ENCODE results near the gene PTPN20.

The PTPN20 gene

GRCh38 chr10:47033081-47033480 is 121.9 kb downstream of the PTPN20 start:
- no peak overlapping the region for H3K4me2 ChIP-seq (ENCODE audit: low read length)
- H3K4me1 ChIP-seq (ENCODE audit: insufficient read depth, low read length, severe bottlenecking): no peaks in the 10 kb centered on the region
- TF ChIP-seq EZH2 (IDR thresholded peaks at IDR 0.05; ENCODE audit: borderline replicate concordance, low read length) (no peak), CTCF (IDR thresholded peaks at IDR 0.05; ENCODE audit: low read length) (no peak)
- H3K9ac ChIP-seq (ENCODE audit: low read length): no peak overlapping the region
- H3K9me3 ChIP-seq (ENCODE audit: low read length): no peaks in the 10 kb centered on the region
- no peaks in the 10 kb centered on the region for H3K27me3 ChIP-seq (ENCODE audit: insufficient read depth, low read length)
- H3K79me2 ChIP-seq (ENCODE audit: insufficient read depth, low read length): no peaks in the 10 kb centered on the region
- H4K20me1 ChIP-seq (ENCODE audit: insufficient read depth, low read length): no peaks in the 10 kb centered on the region
- H3K27ac ChIP-seq (ENCODE audit: low read depth, low read length, poor library complexity, severe bottlenecking): no peak overlapping the region
- H2AFZ ChIP-seq (ENCODE audit: low read length): no peak overlapping the region
- H3K36me3 ChIP-seq (ENCODE audit: insufficient read depth, low read length): no peaks in the 10 kb centered on the region
- no peak overlapping the region for H3K4me3 ChIP-seq (ENCODE audit: low read depth, low read length, poor library complexity, severe bottlenecking)
- H3F3A ChIP-seq (ENCODE audit: insufficient read depth, low read length): no peaks in the 10 kb centered on the region
- no peaks in the 10 kb centered on the region for H3K9me2 ChIP-seq (ENCODE audit: low read depth, low read length)

GRCh38 chr10:47033541-47034270 is 122.5 kb downstream of the PTPN20 start:
- no peaks in the 10 kb centered on the region for H3K79me2 ChIP-seq (ENCODE audit: insufficient read depth, low read length)
- H3K9me2 ChIP-seq (ENCODE audit: low read depth, low read length): no peaks in the 10 kb centered on the region
- H3K4me3 ChIP-seq (ENCODE audit: low read depth, low read length, poor library complexity, severe bottlenecking): no peak overlapping the region
- TF ChIP-seq CTCF (IDR thresholded peaks at IDR 0.05; ENCODE audit: low read length): no peak
- TF ChIP-seq EZH2 (IDR thresholded peaks at IDR 0.05; ENCODE audit: borderline replicate concordance, low read length): no peak
- no peaks in the 10 kb centered on the region for H4K20me1 ChIP-seq (ENCODE audit: insufficient read depth, low read length)
- H3K4me1 ChIP-seq (ENCODE audit: insufficient read depth, low read length, severe bottlenecking): no peaks in the 10 kb centered on the region
- no peaks in the 10 kb centered on the region for H3K9me3 ChIP-seq (ENCODE audit: low read length)
- no peak overlapping the region for H3K27ac ChIP-seq (ENCODE audit: low read depth, low read length, poor library complexity, severe bottlenecking)
- H3K4me2 ChIP-seq (ENCODE audit: low read length): no peak overlapping the region
- H3F3A ChIP-seq (ENCODE audit: insufficient read depth, low read length): no peaks in the 10 kb centered on the region
- no peak overlapping the region for H2AFZ ChIP-seq (ENCODE audit: low read length)
- no peaks in the 10 kb centered on the region for H3K27me3 ChIP-seq (ENCODE audit: insufficient read depth, low read length)
- no peak overlapping the region for H3K9ac ChIP-seq (ENCODE audit: low read length)
- no peaks in the 10 kb centered on the region for H3K36me3 ChIP-seq (ENCODE audit: insufficient read depth, low read length)

GRCh38 chr10:47034441-47035051 is 123.3 kb downstream of the PTPN20 start:
- H3K4me3 ChIP-seq (ENCODE audit: low read depth, low read length, poor library complexity, severe bottlenecking): no peak overlapping the region
- H3K27me3 ChIP-seq (ENCODE audit: insufficient read depth, low read length): no peaks in the 10 kb centered on the region
- no peaks in the 10 kb centered on the region for H3F3A ChIP-seq (ENCODE audit: insufficient read depth, low read length)
- H3K9ac ChIP-seq (ENCODE audit: low read length): no peak overlapping the region
- no peaks in the 10 kb centered on the region for H3K9me3 ChIP-seq (ENCODE audit: low read length)
- H3K4me1 ChIP-seq (ENCODE audit: insufficient read depth, low read length, severe bottlenecking): no peaks in the 10 kb centered on the region
- no peak overlapping the region for H3K27ac ChIP-seq (ENCODE audit: low read depth, low read length, poor library complexity, severe bottlenecking)
- no peaks in the 10 kb centered on the region for H4K20me1 ChIP-seq (ENCODE audit: insufficient read depth, low read length)
- H3K4me2 ChIP-seq (ENCODE audit: low read length): no peak overlapping the region
- TF ChIP-seq CTCF (IDR thresholded peaks at IDR 0.05; ENCODE audit: low read length): no peak
- TF ChIP-seq EZH2 (IDR thresholded peaks at IDR 0.05; ENCODE audit: borderline replicate concordance, low read length): no peak
- H3K9me2 ChIP-seq (ENCODE audit: low read depth, low read length): no peaks in the 10 kb centered on the region
- no peaks in the 10 kb centered on the region for H3K36me3 ChIP-seq (ENCODE audit: insufficient read depth, low read length)
- no peaks in the 10 kb centered on the region for H3K79me2 ChIP-seq (ENCODE audit: insufficient read depth, low read length)
- no peak overlapping the region for H2AFZ ChIP-seq (ENCODE audit: low read length)
